Cerebellar cortex (tissue), 1 donor: ENCODE results near the gene KREMEN1.
"Not testable (repeated sequence)": the region's sequence is repeated elsewhere in the genome, so short reads cannot be mapped to it uniquely, and the experiment has no call there.

ENCODE experiments used
- DNase-seq: peaks from one replicate; pipeline ENCODE4 v3.0.0-alpha.2; 2015; ENCODE audit warnings: low spot score

KREMEN1 gene

GRCh38 chr22:29072979-29073617 lies at the start of gene KREMEN1:
Gene KREMEN1 (plus strand): TSS chr22:29073035. CDS start chr22:29073131, 96 bp downstream.
- DNase-seq = no peak

GRCh38 chr22:29023172-29023796 lies 49.6 kb upstream of the KREMEN1 start:
- no peak for DNase-seq

GRCh38 chr22:29026579-29026978 lies 46.3 kb upstream of the KREMEN1 start:
- no peak for DNase-seq

GRCh38 chr22:29028468-29028867 lies 44.4 kb upstream of the KREMEN1 start:
- no peak for DNase-seq

GRCh38 chr22:29029202-29030000 lies 43.4 kb upstream of the KREMEN1 start:
- no peak for DNase-seq

- DNase-seq = peak; percentile 36
Measured at GRCh38 chr22:29030016-29030617, 42.7 kb upstream of the KREMEN1 start.

- peak; percentile 87 for DNase-seq
Measured at GRCh38 chr22:29030618-29031226, 42.1 kb upstream of the KREMEN1 start.

GRCh38 chr22:29031227-29032011 lies 41.4 kb upstream of the KREMEN1 start:
- DNase-seq = peak; percentile 77

- no peak for DNase-seq
Measured at GRCh38 chr22:29032014-29032475, 40.8 kb upstream of the KREMEN1 start.

- DNase-seq = no peak
Measured at GRCh38 chr22:29032584-29032983, 40.3 kb upstream of the KREMEN1 start.

- no peak for DNase-seq
Measured at GRCh38 chr22:29037340-29037932, 35.4 kb upstream of the KREMEN1 start.

GRCh38 chr22:29039148-29039547 lies 33.7 kb upstream of the KREMEN1 start:
- no peak for DNase-seq

GRCh38 chr22:29039684-29040083 lies 33.2 kb upstream of the KREMEN1 start:
- not testable (repeated sequence) for DNase-seq

GRCh38 chr22:29040385-29041275 lies 32.2 kb upstream of the KREMEN1 start:
- peak; percentile 93 for DNase-seq

GRCh38 chr22:29041408-29041807 lies 31.4 kb upstream of the KREMEN1 start:
- no peak for DNase-seq

- no peak for DNase-seq
Measured at GRCh38 chr22:29043906-29044575, 28.8 kb upstream of the KREMEN1 start.

GRCh38 chr22:29044657-29045176 lies 28.1 kb upstream of the KREMEN1 start:
- DNase-seq = no peak

- DNase-seq = no peak
Measured at GRCh38 chr22:29048822-29049654, 23.8 kb upstream of the KREMEN1 start.
